ENCODE measurements around the gene ZBED2. TPM values are rescaled to one million over a fixed set of nuclear protein-coding genes. Genes with fewer than 3 reads are reported as not detected.

ZBED2 gene
- polyA plus RNA-seq, 1 donor (not counting 4 experiments of a cell fraction or from before 2014, with no cell fraction given) = 120 TPM

- Histone ChIP-seq H3K27ac (ENCODE audit: control insufficient read depth, insufficient read depth, low read length) (peak overlapping the region; percentile 94), H3K9me3 (ENCODE audit: control insufficient read depth, low read depth, low read length) (no peaks in the 10 kb centered on the region), H3K9ac (ENCODE audit: control insufficient read depth, extremely low read depth, insufficient read depth, low read length) (peak overlapping the region; percentile 92), H3K79me2 (ENCODE audit: control insufficient read depth, insufficient read depth, low read length) (peaks cover 42% of the 10 kb centered on the region), H4K20me1 (ENCODE audit: control insufficient read depth, extremely low read depth, insufficient read depth, low read length) (no peaks in the 10 kb centered on the region), H3K9me1 (ENCODE audit: control insufficient read depth, extremely low read depth, insufficient read depth, low read length) (no peaks in the 10 kb centered on the region), H2AFZ (ENCODE audit: control insufficient read depth, low read length) (no peak overlapping the region), H3K27me3 (ENCODE audit: control insufficient read depth, extremely low read depth, insufficient read depth, low read length) (no peaks in the 10 kb centered on the region), H3K4me3 (ENCODE audit: control insufficient read depth in 2 of 3, extremely low read depth in 1 of 3, insufficient read depth in 2 of 3, low read depth in 1 of 3, low read length in 3 of 3) (peak overlapping the region; percentile 59 to 96 (median 89)), H3K4me1 (ENCODE audit: control insufficient read depth, extremely low read depth, insufficient read depth, low read length) (peaks cover 20% of the 10 kb centered on the region), H3K36me3 (ENCODE audit: control insufficient read depth in 2 of 2, extremely low read depth in 1 of 2, insufficient read depth in 2 of 2, low read length in 2 of 2) (peaks cover 3 to 19% of the 10 kb centered on the region in 2 experiments), H3K4me2 (ENCODE audit: control insufficient read depth, extremely low read depth, insufficient read depth, low read depth, low read length) (peak overlapping the region; percentile 83)
- no peak for DNase-seq (ENCODE audit: low read depth, low spot score)
- FAIRE-seq = no peak
- TF ChIP-seq CTCF (optimal IDR thresholded peaks at IDR 0.05 in 1 of 3, IDR thresholded peaks at IDR 0.05 in 1 of 3, conservative IDR thresholded peaks at IDR 0.05 in 1 of 3; ENCODE audit: extremely low read depth in 1 of 3, insufficient read depth in 2 of 3, low read length in 3 of 3) (no peak), EZH2 (IDR thresholded peaks at IDR 0.05; ENCODE audit: low read length) (no peak)
- dilution Hi-C loops (cut with MboI; ENCODE audit: extremely low pct_ligation_motif_present, low sequenced_read_pairs) = loop anchor here (25.0 kb wide), 1 partner anchor 93 kb away; no protein-coding TSS in a partner anchor
Observed at GRCh38 chr3:111594781-111595180, 365 bp downstream of the ZBED2 start.

- Histone ChIP-seq H3K27ac (ENCODE audit: control insufficient read depth, insufficient read depth, low read length) (peak overlapping the region; percentile 94), H3K9ac (ENCODE audit: control insufficient read depth, extremely low read depth, insufficient read depth, low read length) (peak overlapping the region; percentile 92), H3K36me3 (ENCODE audit: control insufficient read depth in 2 of 2, extremely low read depth in 1 of 2, insufficient read depth in 2 of 2, low read length in 2 of 2) (peaks cover 3 to 19% of the 10 kb centered on the region in 2 experiments), H3K4me1 (ENCODE audit: control insufficient read depth, extremely low read depth, insufficient read depth, low read length) (peaks cover 26% of the 10 kb centered on the region), H3K4me3 (ENCODE audit: control insufficient read depth in 2 of 3, extremely low read depth in 1 of 3, insufficient read depth in 2 of 3, low read depth in 1 of 3, low read length in 3 of 3) (peak overlapping the region; percentile 59 to 96 (median 89)), H3K9me1 (ENCODE audit: control insufficient read depth, extremely low read depth, insufficient read depth, low read length) (no peaks in the 10 kb centered on the region), H3K79me2 (ENCODE audit: control insufficient read depth, insufficient read depth, low read length) (peaks cover 42% of the 10 kb centered on the region), H3K4me2 (ENCODE audit: control insufficient read depth, extremely low read depth, insufficient read depth, low read depth, low read length) (peak overlapping the region; percentile 83), H4K20me1 (ENCODE audit: control insufficient read depth, extremely low read depth, insufficient read depth, low read length) (no peaks in the 10 kb centered on the region), H3K9me3 (ENCODE audit: control insufficient read depth, low read depth, low read length) (no peaks in the 10 kb centered on the region), H2AFZ (ENCODE audit: control insufficient read depth, low read length) (no peak overlapping the region), H3K27me3 (ENCODE audit: control insufficient read depth, extremely low read depth, insufficient read depth, low read length) (no peaks in the 10 kb centered on the region)
- FAIRE-seq (peak; percentile 86), DNase-seq (ENCODE audit: low read depth, low spot score) (no peak)
- dilution Hi-C loops (cut with MboI; ENCODE audit: extremely low pct_ligation_motif_present, low sequenced_read_pairs) = loop anchor here (25.0 kb wide), 1 partner anchor 93 kb away; no protein-coding TSS in a partner anchor
- TF ChIP-seq EZH2 (IDR thresholded peaks at IDR 0.05; ENCODE audit: low read length) (no peak), CTCF (optimal IDR thresholded peaks at IDR 0.05 in 1 of 3, IDR thresholded peaks at IDR 0.05 in 1 of 3, conservative IDR thresholded peaks at IDR 0.05 in 1 of 3; ENCODE audit: extremely low read depth in 1 of 3, insufficient read depth in 2 of 3, low read length in 3 of 3) (no peak)
Observed at GRCh38 chr3:111594205-111594604, 941 bp downstream of the ZBED2 start.

All from keratinocyte (primary cell).